Keratinocyte (primary cell): ENCODE data around the gene DLGAP1. TPM values are rescaled to one million over a fixed set of nuclear protein-coding genes. Genes with fewer than 3 reads are reported as not detected.

Experiments
- DNase-seq: peaks from one replicate; pipeline ENCODE4 v3.0.0-alpha.2; 2011; ENCODE audit warnings: low read depth, missing footprints, low spot score
- FAIRE-seq: peaks from 2 replicates; lab custom pipeline; 2011; peaks lifted over from hg19 to GRCh38; lab: Jason Lieb, UNC
- H2AFZ ChIP-seq: 2 replicates; pipeline ENCODE4 v1.6.0; 2012; ENCODE audit warnings: low read length, control low read depth, inconsistent platforms; ENCODE audit not compliant: control insufficient read depth
- H3K27ac ChIP-seq: 2 replicates; pipeline ENCODE4 v1.5.1; 2011; ENCODE audit warnings: low read length; ENCODE audit not compliant: control insufficient read depth, insufficient read depth
- H3K27me3 ChIP-seq: 3 replicates; pipeline ENCODE4 v1.6.0; 2011; ENCODE audit warnings: low read length; ENCODE audit not compliant: control insufficient read depth, insufficient read depth; ENCODE audit errors: extremely low read depth
- H3K36me3 ChIP-seq, 2 experiments: 2 replicates in 1 of 2; 3 replicates in 1 of 2; pipeline ENCODE4 v1.5.1; 2011; ENCODE audit warnings: low read length in 2 of 2, mild to moderate bottlenecking in 1 of 2; ENCODE audit not compliant: control insufficient read depth in 2 of 2, insufficient read depth in 2 of 2; ENCODE audit errors: extremely low read depth in 1 of 2
- H3K4me1 ChIP-seq: 3 replicates; pipeline ENCODE4 v1.5.1; 2011; ENCODE audit warnings: low read length; ENCODE audit not compliant: control insufficient read depth, insufficient read depth; ENCODE audit errors: extremely low read depth
- H3K4me2 ChIP-seq: 3 replicates; pipeline ENCODE4 v1.6.0; 2011; ENCODE audit warnings: low read depth, low read length; ENCODE audit not compliant: control insufficient read depth, insufficient read depth; ENCODE audit errors: extremely low read depth
- H3K4me3 ChIP-seq, 3 experiments: fragments of 200-600 bp in 1 of 3; sonication (generic) in 1 of 3; 2 replicates in 2 of 3; 3 replicates in 1 of 3; pipeline ENCODE4 v1.5.1; 2011 to 2016; ENCODE audit warnings: low read length in 3 of 3, mild to moderate bottlenecking in 3 of 3, control low read depth in 2 of 3, inconsistent platforms in 1 of 3, low read depth in 1 of 3, mixed read lengths in 1 of 3, mixed run types in 1 of 3, moderate library complexity in 1 of 3; ENCODE audit not compliant: control insufficient read depth in 2 of 3, insufficient read depth in 2 of 3; ENCODE audit errors: extremely low read depth in 1 of 3
- H3K79me2 ChIP-seq: 2 replicates; pipeline ENCODE4 v1.6.0; 2012; ENCODE audit warnings: low read length; ENCODE audit not compliant: control insufficient read depth, insufficient read depth
- H3K9ac ChIP-seq: 3 replicates; pipeline ENCODE4 v1.6.0; 2011; ENCODE audit warnings: low read length; ENCODE audit not compliant: control insufficient read depth, insufficient read depth; ENCODE audit errors: extremely low read depth
- H3K9me1 ChIP-seq: 3 replicates; pipeline ENCODE4 v1.6.0; 2011; ENCODE audit warnings: low read length; ENCODE audit not compliant: control insufficient read depth, insufficient read depth; ENCODE audit errors: extremely low read depth
- H3K9me3 ChIP-seq: 2 replicates; pipeline ENCODE4 v1.5.1; 2012; ENCODE audit warnings: low read depth, low read length; ENCODE audit not compliant: control insufficient read depth
- H4K20me1 ChIP-seq: 3 replicates; pipeline ENCODE4 v1.6.0; 2011; ENCODE audit warnings: low read length; ENCODE audit not compliant: control insufficient read depth, insufficient read depth; ENCODE audit errors: extremely low read depth
- EZH2 ChIP-seq: IDR thresholded peaks from one replicate; pipeline ENCODE4 v1.6.1; 2012; ENCODE audit warnings: inconsistent platforms, mild to moderate bottlenecking, low read length, moderate library complexity
- dilution Hi-C: fragments of 300-500 bp; cut with MboI; formaldehyde crosslinking; loops from one replicate; pipeline ENCODE4 v1.7.0; 2020; ENCODE audit warnings: low sequenced_read_pairs; ENCODE audit not compliant: extremely low pct_ligation_motif_present
- polyA plus RNA-seq, 5 experiments: library from polyadenylated mRNA; depleted of rRNA in 3 of 5; stranded (reverse) in 3 of 5; stranded (forward) in 1 of 5; unstranded in 1 of 5; fragments of >200 nt; gene quantifications; 1 replicate in 1 of 5; 2 replicates in 3 of 5; 3 replicates in 1 of 5; pipeline versions ENCODE4 v1.2.1 to v1.2.3, GENCODE V29; 2011 to 2012; ENCODE audit warnings: missing spikeins in 2 of 5, low read depth in 1 of 5, low replicate concordance in 1 of 5
- TF ChIP-seq, protein P1 (sequence below), 3 experiments: IDR thresholded peaks in 1 of 3; conservative IDR thresholded peaks in 1 of 3; optimal IDR thresholded peaks in 1 of 3; 2 replicates in 2 of 3; 3 replicates in 1 of 3; pipeline versions ENCODE3 to v1.5.1; 2011; ENCODE audit warnings: low read length in 3 of 3, mild to moderate bottlenecking in 3 of 3, moderate library complexity in 2 of 3, control low read depth in 1 of 3, inconsistent platforms in 1 of 3; ENCODE audit not compliant: insufficient read depth in 2 of 3; ENCODE audit errors: extremely low read depth in 1 of 3

The DLGAP1 gene
- polyA plus RNA-seq, 1 donor (not counting 4 experiments of a cell fraction or from before 2014, with no cell fraction given) = not detected

DNA sequence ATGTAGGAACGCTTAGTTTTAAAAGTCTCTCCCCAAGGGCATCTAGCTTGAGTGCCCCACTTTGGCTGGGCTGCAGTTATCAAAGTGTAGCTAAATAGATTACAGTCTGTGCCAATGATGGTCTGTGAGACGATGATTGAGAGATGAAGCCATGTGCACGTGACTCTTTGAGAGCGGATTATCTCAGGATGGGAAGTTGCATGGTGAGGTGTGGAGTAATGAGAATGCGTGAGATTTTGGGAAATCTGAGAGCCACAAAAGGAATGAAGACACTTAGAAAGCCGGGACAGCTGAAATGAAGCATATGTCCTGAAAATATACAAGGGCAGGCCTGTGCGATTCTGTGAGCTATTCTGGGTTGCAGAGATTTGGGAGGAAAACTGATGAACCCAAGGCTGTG, 635.1 kb downstream of the DLGAP1 start:
- Histone ChIP-seq H3K36me3 (no peaks in the 10 kb centered on the region), H3K4me3 (no peak overlapping the region), H4K20me1 (no peaks in the 10 kb centered on the region), H3K4me1 (peaks cover 10% of the 10 kb centered on the region), H3K4me2 (no peak overlapping the region), H3K27ac (no peak overlapping the region), H3K9me1 (no peaks in the 10 kb centered on the region), H3K27me3 (no peaks in the 10 kb centered on the region), H3K79me2 (no peaks in the 10 kb centered on the region), H3K9ac (no peak overlapping the region), H3K9me3 (no peaks in the 10 kb centered on the region), H2AFZ (no peak overlapping the region)
- dilution Hi-C loops = no loop called here
- no peak for TF ChIP-seq EZH2
- TF ChIP-seq, protein P1, sequence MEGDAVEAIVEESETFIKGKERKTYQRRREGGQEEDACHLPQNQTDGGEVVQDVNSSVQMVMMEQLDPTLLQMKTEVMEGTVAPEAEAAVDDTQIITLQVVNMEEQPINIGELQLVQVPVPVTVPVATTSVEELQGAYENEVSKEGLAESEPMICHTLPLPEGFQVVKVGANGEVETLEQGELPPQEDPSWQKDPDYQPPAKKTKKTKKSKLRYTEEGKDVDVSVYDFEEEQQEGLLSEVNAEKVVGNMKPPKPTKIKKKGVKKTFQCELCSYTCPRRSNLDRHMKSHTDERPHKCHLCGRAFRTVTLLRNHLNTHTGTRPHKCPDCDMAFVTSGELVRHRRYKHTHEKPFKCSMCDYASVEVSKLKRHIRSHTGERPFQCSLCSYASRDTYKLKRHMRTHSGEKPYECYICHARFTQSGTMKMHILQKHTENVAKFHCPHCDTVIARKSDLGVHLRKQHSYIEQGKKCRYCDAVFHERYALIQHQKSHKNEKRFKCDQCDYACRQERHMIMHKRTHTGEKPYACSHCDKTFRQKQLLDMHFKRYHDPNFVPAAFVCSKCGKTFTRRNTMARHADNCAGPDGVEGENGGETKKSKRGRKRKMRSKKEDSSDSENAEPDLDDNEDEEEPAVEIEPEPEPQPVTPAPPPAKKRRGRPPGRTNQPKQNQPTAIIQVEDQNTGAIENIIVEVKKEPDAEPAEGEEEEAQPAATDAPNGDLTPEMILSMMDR (optimal IDR thresholded peaks at IDR 0.05 in 1 of 3, IDR thresholded peaks at IDR 0.05 in 1 of 3, conservative IDR thresholded peaks at IDR 0.05 in 1 of 3; ENCODE audit: extremely low read depth in 1 of 3, insufficient read depth in 2 of 3, low read length in 3 of 3) = no peak
- FAIRE-seq = no peak
- no peak for DNase-seq

GRCh38 chr18:3816610-3817363, 638.3 kb downstream of the DLGAP1 start:
- H3K9me1 ChIP-seq = no peaks in the 10 kb centered on the region
- no peaks in the 10 kb centered on the region for H3K27me3 ChIP-seq
- peak overlapping the region; percentile 45 for H3K27ac ChIP-seq
- dilution Hi-C loops = no loop called here
- H3K4me2 ChIP-seq = peak overlapping the region; percentile 28
- FAIRE-seq (peak; percentile 74), DNase-seq (peak; percentile 40)
- H2AFZ ChIP-seq = no peak overlapping the region
- no peak overlapping the region for H3K4me3 ChIP-seq
- no peaks in the 10 kb centered on the region for H4K20me1 ChIP-seq
- no peaks in the 10 kb centered on the region for H3K36me3 ChIP-seq
- H3K79me2 ChIP-seq = no peaks in the 10 kb centered on the region
- H3K4me1 ChIP-seq = peaks cover 10% of the 10 kb centered on the region
- H3K9ac ChIP-seq = no peak overlapping the region
- H3K9me3 ChIP-seq = no peaks in the 10 kb centered on the region
- TF ChIP-seq, protein P1 (optimal IDR thresholded peaks at IDR 0.05 in 1 of 3, IDR thresholded peaks at IDR 0.05 in 1 of 3, conservative IDR thresholded peaks at IDR 0.05 in 1 of 3; ENCODE audit: extremely low read depth in 1 of 3, insufficient read depth in 2 of 3, low read length in 3 of 3) = no peak
- no peak for TF ChIP-seq EZH2
